Measurements from ENCODE around the gene MYO7A.

The MYO7A gene

DNA sequence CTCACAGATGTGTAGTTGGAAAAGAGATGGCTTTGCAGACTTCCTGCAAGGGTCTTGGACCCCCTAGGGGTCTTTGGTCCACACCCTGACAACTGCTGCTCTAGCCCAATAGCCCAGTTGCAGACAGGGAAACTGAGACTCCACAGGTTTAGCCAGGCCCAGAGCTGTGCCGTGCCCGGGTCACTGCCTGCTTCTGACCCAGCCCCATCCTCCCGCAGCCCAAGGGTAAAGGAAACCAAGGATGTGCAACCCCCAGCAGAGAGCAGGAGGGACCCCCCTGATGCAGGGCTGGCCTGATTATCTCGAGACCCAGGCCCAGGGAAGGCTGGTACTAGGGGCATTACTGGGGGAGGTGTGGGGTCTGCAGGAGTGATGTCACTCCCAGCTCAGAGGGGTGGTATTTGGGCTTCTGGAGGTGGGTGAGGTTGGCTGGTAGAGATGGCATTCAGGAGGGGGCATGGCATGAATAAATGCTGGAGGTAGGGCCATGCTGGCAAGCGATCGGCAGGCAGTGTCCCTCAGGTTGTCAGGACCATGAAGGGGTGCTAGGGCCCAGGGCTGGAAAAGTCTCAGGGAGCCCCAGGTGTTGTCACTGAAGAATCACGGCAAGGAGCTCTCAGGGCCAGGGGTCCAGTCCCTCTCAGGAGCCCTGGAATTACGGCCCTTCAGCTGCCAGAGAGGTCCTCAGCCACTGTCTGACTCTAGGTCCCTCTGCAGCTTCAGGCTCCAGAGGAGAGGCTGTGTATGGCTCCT is 21.1 kb downstream of the MYO7A start:
- DNase-seq, result no peak

DNA sequence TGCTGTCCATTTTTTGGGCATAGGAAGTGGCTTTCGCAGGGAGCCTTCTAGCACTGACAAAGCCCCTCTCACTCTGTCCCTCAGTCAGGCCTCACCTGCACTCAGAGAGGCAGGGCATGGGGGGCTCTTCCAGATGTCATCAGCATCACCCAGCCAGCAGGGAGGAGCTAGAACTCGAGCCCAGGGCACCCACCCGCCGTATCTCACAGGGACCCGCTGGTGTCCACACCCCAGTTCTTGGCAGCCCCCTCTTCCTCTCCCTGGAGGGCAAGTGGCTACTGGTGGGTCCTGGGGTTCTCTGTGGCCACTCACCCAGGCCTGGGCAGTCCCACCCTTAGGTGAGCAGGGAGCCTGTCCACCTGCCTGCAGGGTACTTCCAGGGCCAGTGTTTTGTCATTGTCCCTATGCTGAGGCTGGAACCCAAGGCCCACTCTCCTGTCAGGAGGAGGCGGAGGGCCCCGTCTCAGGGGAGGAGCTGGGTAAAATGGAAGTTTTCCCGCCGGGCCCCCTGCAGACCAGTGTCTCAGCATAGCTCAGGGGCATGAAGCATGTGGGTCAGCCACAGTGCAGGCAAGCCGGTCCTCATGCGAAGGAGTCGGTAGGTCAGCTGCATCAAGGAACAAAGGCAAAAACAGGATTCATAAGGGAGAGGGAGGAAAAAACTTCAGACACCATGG is 21.8 kb downstream of the MYO7A start:
- DNase-seq, result no peak

DNA sequence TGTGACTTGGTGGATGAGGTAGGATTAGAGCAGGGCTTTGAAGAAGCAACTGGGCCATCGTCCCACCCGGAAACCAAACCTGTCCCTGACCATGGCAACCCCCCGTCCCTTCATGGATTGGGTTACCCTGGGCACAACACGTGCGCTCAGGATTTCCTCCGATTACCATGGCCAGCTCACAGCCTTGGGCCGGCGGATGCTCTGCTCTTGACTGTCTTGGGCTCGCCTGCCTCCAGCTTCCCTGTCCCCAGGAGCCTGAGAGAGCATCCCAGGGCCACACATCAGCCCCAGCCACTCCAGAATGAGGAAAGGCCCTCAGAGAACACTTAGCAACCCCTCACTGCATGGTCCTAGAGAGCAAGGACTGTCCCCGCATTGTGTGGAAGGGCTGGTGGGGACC is 22.8 kb downstream of the MYO7A start:
- no peak for DNase-seq

DNA sequence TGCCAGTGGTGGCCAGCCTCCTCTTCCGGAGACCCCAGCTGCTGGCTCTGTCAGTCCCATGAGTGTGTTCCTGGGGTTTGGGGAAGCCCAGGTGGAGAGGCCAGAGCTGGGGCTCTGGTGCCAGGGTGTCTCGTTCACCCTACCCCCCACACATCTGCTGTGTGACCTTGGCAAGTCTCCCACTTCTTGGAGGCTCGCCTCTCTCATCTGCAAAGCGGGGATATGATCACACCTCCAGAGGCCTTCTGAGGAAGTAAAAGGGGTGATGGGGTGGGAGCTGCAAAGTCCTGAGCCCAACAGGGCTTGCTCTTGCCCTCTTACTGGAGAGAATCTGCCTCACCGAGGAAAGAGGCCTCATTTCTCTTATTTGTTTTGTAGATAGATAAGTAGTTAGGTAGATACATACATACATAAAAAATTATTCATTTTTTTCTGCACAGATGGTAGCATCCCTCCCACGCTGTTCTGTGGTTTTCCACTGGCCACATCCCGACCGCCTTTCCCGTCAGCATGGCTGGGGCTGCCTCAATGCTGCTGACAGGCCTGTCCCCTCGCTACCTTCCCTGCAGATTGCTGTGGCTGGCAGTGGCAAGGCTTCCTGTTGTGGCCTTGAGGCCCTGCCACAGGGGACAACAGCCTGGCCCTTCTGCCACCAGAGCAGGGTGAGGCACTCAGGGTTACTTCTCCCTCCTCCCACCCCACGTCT is 23.9 kb downstream of the MYO7A start:
- peak; percentile 53 for DNase-seq

DNA sequence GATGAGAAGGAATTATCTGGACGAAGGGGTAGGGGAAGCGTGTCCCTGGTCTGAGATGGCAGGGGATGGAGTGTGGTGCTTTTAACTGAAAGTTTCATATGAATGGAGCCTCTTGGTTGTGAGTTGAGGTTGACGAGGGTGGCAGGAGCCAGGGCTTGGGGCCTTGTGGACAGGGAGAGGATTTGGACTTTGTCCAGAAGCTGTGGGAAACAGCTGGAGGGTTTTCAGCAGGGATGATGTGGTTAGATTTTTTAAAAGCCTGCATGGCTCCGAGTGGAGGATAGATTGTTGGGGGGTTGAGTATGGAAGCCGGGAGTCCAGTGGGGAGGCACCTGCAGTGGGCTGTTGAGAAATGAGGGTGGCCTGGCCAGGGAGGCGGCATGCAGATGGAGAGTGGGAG is 24.8 kb downstream of the MYO7A start:
- peak; percentile 56 for DNase-seq

DNA sequence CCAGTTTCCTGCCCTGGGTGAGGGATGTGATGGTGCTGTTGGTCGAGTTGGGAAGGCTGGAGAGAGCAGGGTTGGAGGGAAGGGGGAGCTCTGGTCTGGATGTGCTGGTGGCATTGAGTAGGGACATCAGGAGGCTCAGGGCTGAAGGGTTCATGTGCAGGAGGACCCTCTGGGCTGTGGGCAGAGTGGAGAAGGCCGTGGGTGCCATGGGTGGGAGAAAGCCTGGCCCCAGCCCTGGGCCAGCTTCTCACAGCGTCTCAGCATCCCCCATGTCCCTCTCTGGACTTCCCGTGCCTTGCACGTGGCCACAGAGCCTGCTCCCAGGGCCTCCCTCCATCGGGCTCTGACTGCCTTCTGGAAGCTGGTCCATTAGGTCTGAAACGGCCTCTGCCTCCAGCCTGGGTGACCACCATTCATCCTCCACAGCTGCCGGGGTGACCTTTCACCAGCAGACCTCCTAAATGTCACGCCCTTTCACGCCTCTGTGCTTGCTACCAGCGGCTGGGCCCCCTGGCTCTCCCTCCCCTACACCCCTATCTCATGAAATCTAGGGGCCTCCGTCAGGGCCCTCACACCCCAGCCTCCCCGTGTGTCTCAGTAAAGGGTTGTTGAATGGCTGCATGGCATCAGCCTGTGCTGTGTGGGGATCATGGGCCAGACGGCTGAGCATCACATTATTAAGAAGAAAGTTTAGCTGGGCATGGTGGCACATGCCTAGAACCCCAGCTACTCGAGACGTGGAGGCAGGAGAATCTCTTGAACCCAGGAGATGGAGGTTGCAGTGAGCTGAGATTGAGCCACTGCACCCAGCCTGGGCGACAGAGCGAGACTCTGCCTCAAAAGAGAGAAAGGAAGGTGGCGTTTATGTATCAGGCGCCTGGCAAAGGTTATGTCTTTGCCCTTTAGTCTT is 25.5 kb downstream of the MYO7A start:
- DNase-seq, result no peak

DNA sequence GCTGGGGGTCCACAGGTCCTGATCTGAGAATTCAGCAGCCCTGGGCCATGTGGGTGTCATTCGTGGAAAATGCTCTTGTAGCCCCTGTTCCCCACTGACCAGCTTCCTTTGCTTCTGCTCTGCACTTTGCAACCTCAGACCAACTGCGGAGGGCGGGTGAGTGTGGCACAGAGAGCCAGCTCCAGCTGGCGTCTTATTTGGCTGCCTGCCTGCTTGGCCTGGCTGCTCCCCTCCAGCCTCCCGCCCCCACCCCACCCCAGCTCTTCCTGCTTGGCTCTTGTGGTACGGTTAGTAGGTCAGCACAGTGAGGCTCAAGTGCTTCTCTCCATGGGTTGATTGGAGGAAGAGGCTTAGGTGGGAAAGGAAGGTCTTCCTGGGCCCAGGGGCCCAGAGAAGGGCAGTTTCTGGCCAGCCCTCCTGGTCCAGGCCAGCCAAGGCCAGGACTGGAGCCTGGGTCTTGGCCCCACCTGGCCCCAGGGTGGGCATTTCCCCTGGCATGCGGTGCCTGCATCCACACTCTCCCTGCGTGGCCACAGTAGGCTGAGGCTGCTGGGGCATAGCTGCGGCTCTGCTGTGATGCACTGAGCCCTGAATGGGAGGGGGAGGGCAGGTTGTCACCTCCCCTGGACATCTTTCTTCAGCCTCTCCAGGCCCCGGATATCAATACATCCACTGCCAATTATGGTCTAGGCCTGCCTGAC is 26.5 kb downstream of the MYO7A start:
- DNase-seq, result peak; percentile 89

DNA sequence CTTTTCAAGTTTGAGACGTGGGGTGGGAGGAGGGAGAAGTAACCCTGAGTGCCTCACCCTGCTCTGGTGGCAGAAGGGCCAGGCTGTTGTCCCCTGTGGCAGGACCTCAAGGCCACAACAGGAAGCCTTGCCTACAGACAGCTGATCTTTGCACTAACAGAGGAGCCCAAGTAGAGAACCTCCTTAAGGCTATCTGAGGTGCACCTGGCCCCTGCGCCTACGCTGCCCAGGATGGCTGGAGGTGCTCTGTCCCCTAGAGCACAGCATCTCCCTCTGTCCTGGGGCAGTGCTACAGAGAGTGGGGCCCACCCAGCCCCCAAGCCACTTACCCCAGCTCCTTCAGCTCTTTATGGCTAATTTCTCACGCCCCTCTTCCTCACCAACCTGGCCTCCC is 27.0 kb downstream of the MYO7A start:
- no peak for DNase-seq

DNA sequence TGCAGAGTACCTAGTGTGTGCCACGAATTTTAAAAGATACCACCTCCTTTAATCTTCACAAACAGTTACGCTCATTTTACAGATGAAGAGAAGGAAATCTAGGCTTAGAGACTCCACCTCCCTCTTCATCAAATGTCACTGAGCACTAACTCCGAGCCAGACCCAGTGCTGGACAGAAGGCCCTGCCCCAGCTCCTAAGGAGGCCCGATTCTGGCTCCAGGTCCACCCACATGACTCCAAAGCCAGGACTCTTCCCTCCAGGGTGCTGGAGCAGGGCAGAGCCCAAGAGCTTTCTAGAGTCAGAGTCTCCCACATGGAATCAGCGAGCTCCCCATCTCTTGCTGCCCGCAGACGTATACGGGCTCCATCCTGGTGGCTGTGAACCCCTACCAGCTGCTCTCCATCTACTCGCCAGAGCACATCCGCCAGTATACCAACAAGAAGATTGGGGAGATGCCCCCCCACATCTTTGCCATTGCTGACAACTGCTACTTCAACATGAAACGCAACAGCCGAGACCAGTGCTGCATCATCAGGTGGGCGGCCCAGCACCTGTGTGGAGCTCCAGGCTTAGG is 27.6 kb downstream of the MYO7A start:
- no peak for DNase-seq

DNA sequence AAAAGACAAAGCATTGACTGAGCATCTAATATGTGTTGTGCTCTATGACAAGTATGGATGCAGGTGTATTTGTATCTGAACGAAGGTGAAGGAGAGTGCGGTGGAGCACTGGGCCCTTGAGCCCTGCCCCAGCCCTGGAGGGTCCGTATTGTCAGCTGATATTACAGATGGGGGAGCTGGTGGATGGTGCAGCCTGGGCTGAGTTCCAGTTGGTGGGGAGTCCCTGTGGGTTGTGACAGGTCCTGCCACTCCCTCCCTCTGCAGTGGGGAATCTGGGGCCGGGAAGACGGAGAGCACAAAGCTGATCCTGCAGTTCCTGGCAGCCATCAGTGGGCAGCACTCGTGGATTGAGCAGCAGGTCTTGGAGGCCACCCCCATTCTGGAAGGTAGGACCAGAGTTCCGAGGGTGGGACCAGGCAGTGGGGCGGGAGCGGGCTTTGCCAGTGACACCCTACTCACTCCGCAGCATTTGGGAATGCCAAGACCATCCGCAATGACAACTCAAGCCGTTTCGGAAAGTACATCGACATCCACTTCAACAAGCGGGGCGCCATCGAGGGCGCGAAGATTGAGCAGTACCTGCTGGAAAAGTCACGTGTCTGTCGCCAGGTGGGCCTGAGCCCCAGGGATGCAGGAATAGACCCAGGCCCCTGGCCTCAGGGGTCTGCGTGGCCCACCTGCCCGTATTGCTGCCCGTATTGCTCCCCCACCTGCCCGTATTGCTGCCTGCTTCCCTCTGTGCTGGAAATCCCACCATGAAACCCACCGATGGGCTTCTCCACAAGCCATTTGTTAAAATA is 28.6 kb downstream of the MYO7A start:
- no peak for DNase-seq

DNA sequence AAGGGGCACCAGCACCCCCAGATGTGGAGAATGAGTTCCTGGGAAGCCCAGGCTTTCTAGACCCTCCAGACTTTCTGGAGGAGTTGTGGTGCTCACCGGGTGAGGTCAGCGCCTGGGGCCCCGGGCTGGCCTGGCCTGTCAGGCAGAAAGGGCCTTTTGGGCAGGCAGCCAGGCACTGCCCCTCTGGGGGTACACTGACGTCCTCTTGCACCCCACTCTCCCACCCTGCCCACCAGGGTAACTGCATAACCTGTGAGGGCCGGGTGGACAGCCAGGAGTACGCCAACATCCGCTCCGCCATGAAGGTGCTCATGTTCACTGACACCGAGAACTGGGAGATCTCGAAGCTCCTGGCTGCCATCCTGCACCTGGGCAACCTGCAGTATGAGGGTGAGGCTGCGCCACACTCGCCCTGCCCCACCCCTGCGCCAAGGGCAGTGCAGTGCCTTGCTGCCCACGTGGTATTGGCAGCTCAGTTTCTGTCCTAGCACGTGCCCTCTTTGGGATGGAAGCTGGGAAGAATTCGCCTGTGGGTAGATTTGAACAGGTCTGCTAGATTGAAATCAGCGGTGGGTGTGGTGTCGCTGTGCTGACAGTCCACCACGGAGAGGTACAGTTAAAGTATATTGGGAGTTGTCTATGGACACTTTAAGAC is 30.1 kb downstream of the MYO7A start:
- no peak for DNase-seq

DNA sequence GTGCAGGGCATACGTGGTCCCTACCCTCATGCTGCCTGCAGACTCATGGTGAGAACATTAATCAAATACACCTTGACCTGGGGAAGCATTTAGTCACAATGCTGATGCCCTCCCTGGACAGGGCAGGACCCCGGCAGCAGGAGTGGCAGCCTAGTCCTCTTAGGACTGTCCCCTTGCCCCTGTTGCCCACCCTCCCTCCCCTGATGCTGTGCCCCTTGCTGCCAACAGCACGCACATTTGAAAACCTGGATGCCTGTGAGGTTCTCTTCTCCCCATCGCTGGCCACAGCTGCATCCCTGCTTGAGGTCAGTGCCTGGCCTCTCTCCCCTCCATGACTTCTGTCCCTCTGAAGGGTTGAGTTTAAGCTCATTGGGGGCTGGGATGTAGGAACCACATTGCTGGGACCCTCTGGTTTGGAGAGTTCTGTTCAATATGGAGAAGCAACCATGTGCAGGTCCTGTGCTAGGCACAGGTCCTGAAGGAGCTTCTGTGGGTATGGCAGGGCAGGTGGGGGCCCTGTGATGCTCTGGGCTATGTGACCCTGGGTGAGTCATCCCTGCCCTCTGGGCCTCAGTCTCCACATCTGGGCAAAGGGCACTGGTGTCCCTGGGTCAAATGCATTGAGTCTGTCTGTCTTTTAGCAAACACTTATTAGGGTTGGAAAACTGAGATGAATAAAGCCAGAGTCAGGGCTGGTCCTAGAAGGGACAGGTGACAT is 31.3 kb downstream of the MYO7A start:
- DNase-seq, result no peak

DNA sequence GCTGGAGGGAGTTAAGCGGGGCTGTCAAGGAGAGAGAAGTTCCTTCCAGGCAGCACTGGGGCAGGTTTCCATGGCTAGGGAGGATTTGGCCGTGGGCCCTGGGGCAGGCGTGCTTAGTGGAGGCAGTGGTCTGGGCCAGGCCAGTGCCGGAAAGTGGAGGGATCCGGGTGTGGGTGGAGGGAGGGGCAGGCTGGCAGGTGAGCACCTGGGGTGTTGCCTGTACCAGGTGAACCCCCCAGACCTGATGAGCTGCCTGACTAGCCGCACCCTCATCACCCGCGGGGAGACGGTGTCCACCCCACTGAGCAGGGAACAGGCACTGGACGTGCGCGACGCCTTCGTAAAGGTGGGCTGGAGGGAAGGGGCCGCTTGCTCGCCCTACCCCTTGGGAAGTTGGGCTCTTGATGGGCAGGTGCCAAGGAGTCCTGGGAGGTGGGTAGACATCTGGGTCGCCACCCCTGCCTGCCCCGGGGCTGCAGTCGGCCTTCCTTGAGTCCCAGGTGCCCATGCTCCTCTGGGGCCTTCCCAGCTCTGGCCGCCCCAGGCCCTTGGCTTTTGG is 32.0 kb downstream of the MYO7A start:
- DNase-seq, result no peak

DNA sequence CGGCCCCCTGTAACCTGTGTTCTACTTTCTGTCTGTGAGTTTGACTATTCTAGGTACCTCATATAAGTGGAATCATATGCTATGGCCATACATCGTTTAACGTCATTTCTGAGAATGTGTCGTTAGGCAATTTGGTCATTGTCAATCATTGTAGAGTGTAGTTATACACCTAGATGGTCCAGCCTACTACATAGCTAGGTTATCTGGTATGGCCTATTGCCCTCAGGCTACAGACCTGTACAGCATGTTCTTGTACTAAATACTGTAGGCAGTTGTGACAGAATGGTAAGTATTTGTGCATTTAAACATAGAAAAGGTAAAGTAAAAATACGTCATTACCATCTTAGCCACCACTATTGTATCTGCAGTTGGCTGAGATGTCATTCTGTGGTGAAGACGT is 35.2 kb downstream of the MYO7A start:
- DNase-seq, result no peak

DNA sequence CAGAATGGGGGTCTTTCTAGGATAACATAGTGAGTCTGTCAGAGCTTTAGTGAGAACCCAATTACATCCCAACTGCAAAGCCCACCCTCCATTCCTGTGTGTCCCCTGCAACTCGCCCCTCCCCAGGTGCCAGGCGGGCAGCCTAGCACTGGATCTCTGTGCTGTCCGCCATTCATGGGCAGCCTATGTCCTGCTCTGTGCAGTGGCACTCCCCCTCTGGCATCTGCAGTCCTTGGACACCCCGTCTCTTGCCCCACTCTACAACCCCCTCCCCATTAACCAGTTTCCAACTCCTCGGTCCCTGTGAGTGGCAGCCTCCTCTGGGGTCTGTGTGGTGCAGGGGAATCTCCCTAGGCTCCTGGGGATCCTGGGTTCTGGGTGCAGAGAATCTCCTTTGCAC is 37.0 kb downstream of the MYO7A start:
- no peak for DNase-seq

DNA sequence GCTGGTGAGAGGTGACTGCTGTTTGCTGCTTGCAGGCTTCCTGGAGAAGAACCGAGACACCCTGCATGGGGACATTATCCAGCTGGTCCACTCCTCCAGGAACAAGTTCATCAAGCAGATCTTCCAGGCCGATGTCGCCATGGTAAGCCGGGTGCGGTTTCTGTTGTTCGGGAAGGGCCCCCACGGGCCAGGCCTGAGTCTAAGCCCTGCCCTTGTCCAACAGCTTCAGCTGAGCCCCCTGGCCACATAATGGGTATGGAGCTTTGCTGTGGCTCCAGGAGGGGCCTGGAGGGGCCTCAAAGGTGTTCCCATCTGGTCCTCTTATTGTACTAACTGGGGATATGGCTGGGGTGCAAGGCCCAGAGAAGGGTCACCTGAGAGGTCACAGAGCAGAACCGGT is 38.0 kb downstream of the MYO7A start:
- DNase-seq, result no peak

DNA sequence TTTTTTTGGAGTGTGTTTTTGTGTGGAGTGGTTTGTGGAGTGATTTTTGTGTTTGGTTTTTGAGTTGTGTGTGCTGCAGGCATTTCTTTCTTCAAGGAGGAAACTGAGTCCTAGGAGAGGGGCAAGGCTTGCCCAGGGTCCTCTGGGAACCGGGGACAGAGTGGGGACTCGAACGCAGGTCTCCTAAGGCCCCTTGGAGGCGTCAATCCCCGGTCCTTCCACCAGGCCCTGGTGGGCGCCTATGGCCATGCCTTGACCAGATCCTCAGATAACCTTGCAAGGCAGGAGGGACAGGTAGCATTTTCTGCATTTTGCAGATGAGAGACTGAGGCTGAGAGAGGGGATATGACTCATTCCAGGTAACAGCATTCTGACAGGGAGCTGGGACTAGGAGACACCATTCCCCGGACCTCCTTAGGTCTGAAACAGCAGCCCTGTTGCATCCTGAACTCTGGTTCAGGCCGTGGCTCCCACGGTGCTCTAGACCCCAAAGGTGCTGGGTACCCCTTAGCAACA is 39.1 kb downstream of the MYO7A start:
- no peak for DNase-seq

DNA sequence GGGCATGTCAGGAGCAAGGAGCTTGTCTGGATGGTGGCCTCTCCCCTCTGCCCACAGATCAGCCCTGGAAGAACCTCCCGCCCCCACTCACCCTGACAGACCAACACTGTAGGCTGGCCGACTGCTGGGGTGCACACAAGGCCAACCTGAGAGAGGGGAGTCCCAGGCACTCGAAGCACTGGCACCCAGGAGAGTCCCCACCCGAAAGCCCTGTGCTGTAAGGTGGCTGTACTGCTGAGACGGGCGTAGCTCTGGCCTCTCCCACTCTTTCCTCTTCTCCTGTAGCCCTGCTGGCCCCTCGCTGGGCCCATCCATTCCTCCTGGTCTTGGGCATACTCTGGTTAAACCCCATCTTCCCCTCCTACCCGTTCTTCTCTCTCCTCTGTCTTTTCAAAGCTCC is 39.7 kb downstream of the MYO7A start:
- no peak for DNase-seq

DNA sequence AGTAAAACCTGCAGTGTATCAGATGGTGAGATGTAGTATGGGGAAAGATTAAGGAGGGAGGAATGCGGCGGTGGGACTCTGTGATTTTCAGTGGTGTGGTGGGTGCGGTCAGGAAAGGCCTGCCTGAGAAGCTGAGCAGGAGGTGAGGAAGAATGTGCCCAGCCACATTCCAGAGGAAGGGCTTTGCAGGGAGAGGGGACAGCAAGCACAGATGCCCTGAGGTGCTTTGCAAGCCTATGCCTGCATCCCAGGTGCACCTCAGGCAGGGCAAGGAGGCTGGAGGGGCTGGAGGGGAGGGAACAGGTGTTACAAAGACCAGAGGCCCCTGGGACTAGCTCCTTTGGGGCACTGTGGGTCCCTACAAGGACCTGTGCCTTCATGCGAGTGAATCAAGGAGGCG is 42.1 kb downstream of the MYO7A start:
- DNase-seq, result no peak
